Sigmoid colon (tissue), 4 donors: ENCODE data around the gene TAS2R16.

ENCODE experiments used
- CTCF ChIP-seq, 4 experiments: fragments of 450-650 bp in 3 of 4; fragments of 200-600 bp in 1 of 4; IDR thresholded peaks; one replicate each; pipeline ENCODE4 v1.5.1; 2016 to 2019; ENCODE audit warnings: antibody characterized with exemption in 4 of 4, mild to moderate bottlenecking in 3 of 4, moderate library complexity in 2 of 4
- POLR2AphosphoS5 ChIP-seq, 4 donors: sonication (generic); formaldehyde crosslinking; IDR thresholded peaks; one replicate each; pipeline ENCODE4 v1.6.1; 2017; ENCODE audit warnings: antibody characterized with exemption in 4 of 4

- no peak for TF ChIP-seq POLR2AphosphoS5 (IDR thresholded peaks at IDR 0.05)
- TF ChIP-seq CTCF (IDR thresholded peaks at IDR 0.05): no peak
Observed at GRCh38 chr7:123030631-123031030, 35.1 kb upstream of the TAS2R16 start.
